DOHH2 (cell line): Measurements from ENCODE around the gene LAMB1.
"Not testable (repeated sequence)": the region's sequence is repeated elsewhere in the genome, so short reads cannot be mapped to it uniquely, and the experiment has no call there.

ENCODE experiments used
- H3F3A ChIP-seq: fragments of 200-600 bp; sonication (generic), shearing (Covaris generic); 2 replicates; pipeline ENCODE4 v1.6.0; 2016; ENCODE audit warnings: antibody characterized with exemption, mild to moderate bottlenecking; ENCODE audit not compliant: control insufficient read depth, insufficient read depth
- H3K27ac ChIP-seq: fragments of 200-600 bp; sonication (generic); 2 replicates; pipeline ENCODE4 v1.5.1; 2014; ENCODE audit warnings: low read depth, mild to moderate bottlenecking, low read length, moderate library complexity
- H3K27me3 ChIP-seq: fragments of 200-600 bp; sonication (generic); 2 replicates; pipeline ENCODE4 v1.6.1; 2014; ENCODE audit warnings: mild to moderate bottlenecking, low read length, mixed read lengths; ENCODE audit not compliant: control insufficient read depth
- H3K36me3 ChIP-seq: fragments of 200-600 bp; sonication (generic); 2 replicates; pipeline ENCODE4 v1.6.1; 2014; ENCODE audit warnings: mild to moderate bottlenecking, low read length, moderate library complexity, mixed read lengths; ENCODE audit not compliant: control insufficient read depth
- H3K4me1 ChIP-seq: fragments of 200-600 bp; sonication (generic); 2 replicates; pipeline ENCODE4 v1.6.1; 2014; ENCODE audit warnings: mild to moderate bottlenecking, low read length, mixed read lengths; ENCODE audit not compliant: control insufficient read depth
- H3K4me2 ChIP-seq: fragments of 200-600 bp; sonication (generic); 2 replicates; pipeline ENCODE4 v1.6.0; 2014; ENCODE audit warnings: mild to moderate bottlenecking, low read length, moderate library complexity
- H3K4me3 ChIP-seq: fragments of 200-600 bp; sonication (generic); 2 replicates; pipeline ENCODE4 v1.5.1; 2014; ENCODE audit warnings: mild to moderate bottlenecking, low read length, mixed read lengths
- H3K79me2 ChIP-seq: fragments of 200-600 bp; sonication (generic); 2 replicates; pipeline ENCODE4 v1.6.1; 2014; ENCODE audit warnings: mild to moderate bottlenecking, low read length, mixed read lengths; ENCODE audit not compliant: control insufficient read depth
- H3K9me2 ChIP-seq: fragments of 200-600 bp; sonication (generic); replicated peaks from 2 replicates; pipeline ENCODE4 v1.6.1; 2014; ENCODE audit warnings: mild to moderate bottlenecking, low read length, mixed read lengths; ENCODE audit not compliant: control insufficient read depth
- H3K9me3 ChIP-seq: fragments of 200-600 bp; sonication (generic); 2 replicates; pipeline ENCODE4 v1.6.1; 2014; ENCODE audit warnings: antibody characterized with exemption, low read length, mixed read lengths; ENCODE audit not compliant: control insufficient read depth, insufficient read depth
- H4K20me1 ChIP-seq: fragments of 200-600 bp; sonication (generic); 2 replicates; pipeline ENCODE4 v1.6.0; 2014; ENCODE audit warnings: low read depth, mild to moderate bottlenecking, antibody characterized with exemption, low read length, moderate library complexity; ENCODE audit not compliant: control insufficient read depth, insufficient read depth
- EZH2phosphoT487 ChIP-seq: fragments of 200-600 bp; sonication (generic); IDR thresholded peaks from 2 replicates; pipeline ENCODE4 v1.6.1; 2017; ENCODE audit warnings: borderline replicate concordance, mild to moderate bottlenecking, antibody characterized with exemption, low read length, moderate library complexity, mixed read lengths
- TF ChIP-seq, protein P1 (sequence below): fragments of 200-600 bp; sonication (generic); IDR thresholded peaks from one replicate; pipeline ENCODE4 v1.5.1; 2014; ENCODE audit warnings: antibody characterized with exemption, mild to moderate bottlenecking, low read depth, low read length; ENCODE audit not compliant: poor library complexity, severe bottlenecking

LAMB1 gene

DNA sequence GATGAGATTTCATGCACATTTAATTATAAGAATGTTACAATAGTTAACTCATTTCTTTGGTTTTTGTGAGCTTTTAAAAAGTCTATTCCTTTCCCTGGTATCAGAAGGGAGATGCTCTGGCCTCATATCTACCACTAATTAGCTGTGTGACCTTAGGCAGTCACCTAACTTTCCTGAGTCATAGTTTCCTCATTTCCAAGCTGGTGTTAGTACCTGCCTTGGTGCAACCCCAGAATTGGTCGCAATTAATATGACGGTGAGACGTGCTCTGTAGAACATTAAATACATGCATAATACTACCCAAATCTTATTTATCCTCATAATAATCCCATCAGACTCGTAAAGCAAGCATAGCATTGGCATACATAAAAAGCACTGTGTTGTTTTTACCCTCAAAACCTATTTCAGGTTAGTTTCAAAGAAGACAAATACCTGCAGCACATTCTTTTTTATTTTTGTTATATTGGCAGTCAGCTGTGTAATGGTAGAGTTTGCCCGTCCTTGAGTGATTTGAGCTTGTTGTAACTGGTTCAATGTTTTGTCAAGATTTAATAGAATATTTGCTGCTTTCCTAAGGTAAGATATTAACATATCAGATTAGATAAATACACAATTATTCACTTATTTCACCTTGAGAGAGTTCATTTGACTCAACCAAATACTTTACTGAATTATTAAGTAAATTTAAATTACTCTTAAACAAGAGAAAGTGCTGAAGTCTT lies 31.0 kb upstream of the LAMB1 start:
- Histone ChIP-seq H3K27ac (no peak overlapping the region), H3K4me2 (no peak overlapping the region), H3F3A (no peaks in the 10 kb centered on the region), H3K4me3 (no peak overlapping the region), H3K4me1 (no peaks in the 10 kb centered on the region), H3K9me2 (no peaks in the 10 kb centered on the region), H3K9me3 (no peaks in the 10 kb centered on the region), H3K27me3 (no peaks in the 10 kb centered on the region), H3K79me2 (no peaks in the 10 kb centered on the region), H3K36me3 (no peaks in the 10 kb centered on the region), H4K20me1 (no peaks in the 10 kb centered on the region)
- TF ChIP-seq, protein P1, sequence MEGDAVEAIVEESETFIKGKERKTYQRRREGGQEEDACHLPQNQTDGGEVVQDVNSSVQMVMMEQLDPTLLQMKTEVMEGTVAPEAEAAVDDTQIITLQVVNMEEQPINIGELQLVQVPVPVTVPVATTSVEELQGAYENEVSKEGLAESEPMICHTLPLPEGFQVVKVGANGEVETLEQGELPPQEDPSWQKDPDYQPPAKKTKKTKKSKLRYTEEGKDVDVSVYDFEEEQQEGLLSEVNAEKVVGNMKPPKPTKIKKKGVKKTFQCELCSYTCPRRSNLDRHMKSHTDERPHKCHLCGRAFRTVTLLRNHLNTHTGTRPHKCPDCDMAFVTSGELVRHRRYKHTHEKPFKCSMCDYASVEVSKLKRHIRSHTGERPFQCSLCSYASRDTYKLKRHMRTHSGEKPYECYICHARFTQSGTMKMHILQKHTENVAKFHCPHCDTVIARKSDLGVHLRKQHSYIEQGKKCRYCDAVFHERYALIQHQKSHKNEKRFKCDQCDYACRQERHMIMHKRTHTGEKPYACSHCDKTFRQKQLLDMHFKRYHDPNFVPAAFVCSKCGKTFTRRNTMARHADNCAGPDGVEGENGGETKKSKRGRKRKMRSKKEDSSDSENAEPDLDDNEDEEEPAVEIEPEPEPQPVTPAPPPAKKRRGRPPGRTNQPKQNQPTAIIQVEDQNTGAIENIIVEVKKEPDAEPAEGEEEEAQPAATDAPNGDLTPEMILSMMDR, result no peak
- TF ChIP-seq EZH2phosphoT487, result no peak

DNA sequence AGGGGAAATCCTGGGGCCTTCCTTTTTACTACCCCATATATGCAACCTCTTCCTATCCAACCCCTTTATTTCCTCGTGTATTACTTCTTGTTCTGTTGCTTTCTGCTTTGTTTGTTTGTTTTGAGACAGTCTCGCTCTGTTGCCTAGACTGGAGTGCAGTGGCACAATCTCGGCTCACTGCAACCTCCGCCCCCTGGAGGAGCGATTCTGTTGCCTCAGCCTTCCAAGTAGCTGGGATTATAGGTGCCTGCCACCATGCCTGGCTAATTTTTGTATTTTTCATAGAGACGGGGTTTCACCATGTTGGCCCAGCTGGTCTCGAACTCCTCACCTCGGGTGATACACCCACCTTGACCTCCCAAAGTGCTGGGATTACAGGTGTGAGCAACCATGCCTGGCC lies 30.3 kb upstream of the LAMB1 start:
- H4K20me1 ChIP-seq, H3K9me2 ChIP-seq, H3K27ac ChIP-seq, H3K4me3 ChIP-seq, H3K36me3 ChIP-seq, H3K27me3 ChIP-seq, H3K79me2 ChIP-seq, H3F3A ChIP-seq, H3K4me2 ChIP-seq, H3K4me1 ChIP-seq, H3K9me3 ChIP-seq: not testable (repeated sequence)

DNA sequence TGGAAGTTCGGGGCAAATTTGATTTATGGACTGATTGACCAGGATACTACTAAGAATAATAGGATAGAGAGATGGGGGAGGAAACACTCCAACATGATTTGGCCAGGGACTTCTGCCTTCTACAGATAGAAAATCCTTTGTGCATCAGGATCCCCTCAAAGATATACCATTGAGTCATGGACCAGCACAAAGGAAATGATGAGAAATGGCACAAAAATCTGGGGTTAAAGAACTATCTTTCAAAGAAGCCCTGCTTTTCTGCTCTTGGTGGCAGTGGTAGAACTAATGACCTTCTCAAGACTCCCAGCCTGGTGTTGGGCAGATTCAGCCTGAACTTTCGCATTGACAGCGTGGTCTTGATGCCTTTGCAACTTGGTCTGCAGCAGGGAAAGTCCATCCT lies 27.6 kb upstream of the LAMB1 start:
- Histone ChIP-seq H3K27ac (no peak overlapping the region), H3K79me2 (no peaks in the 10 kb centered on the region), H3K9me3 (no peaks in the 10 kb centered on the region), H3K36me3 (no peaks in the 10 kb centered on the region), H3K4me2 (no peak overlapping the region), H3K9me2 (no peaks in the 10 kb centered on the region), H3K4me3 (no peak overlapping the region), H3F3A (no peaks in the 10 kb centered on the region), H4K20me1 (no peaks in the 10 kb centered on the region), H3K4me1 (no peaks in the 10 kb centered on the region), H3K27me3 (no peaks in the 10 kb centered on the region)
- TF ChIP-seq EZH2phosphoT487, result no peak
- TF ChIP-seq, protein P1, result no peak

DNA sequence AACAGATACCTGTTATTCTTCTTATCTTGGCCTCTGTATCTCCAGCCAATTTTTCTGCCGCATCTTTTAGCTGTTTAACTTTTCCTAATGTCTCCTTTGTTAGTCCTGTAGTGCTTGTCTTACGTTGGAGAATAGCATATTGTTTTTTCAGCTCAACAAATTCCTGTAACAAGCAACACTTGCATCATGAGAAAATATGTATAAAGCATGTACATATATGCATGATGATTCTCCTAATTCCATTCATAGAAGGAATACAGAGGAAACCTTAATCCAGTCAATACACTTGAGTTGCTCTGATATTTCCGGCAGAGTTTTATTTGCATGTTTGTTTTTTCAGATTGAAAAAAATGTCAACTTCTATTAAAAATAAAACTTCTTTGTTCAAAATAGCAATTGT lies 26.1 kb upstream of the LAMB1 start:
- H3K4me3 ChIP-seq, result no peak overlapping the region
- H4K20me1 ChIP-seq, result no peaks in the 10 kb centered on the region
- H3K9me2 ChIP-seq, result no peaks in the 10 kb centered on the region
- no peaks in the 10 kb centered on the region for H3K36me3 ChIP-seq
- H3K27me3 ChIP-seq, result no peaks in the 10 kb centered on the region
- TF ChIP-seq, protein P1, result no peak
- no peaks in the 10 kb centered on the region for H3K79me2 ChIP-seq
- H3K4me2 ChIP-seq, result no peak overlapping the region
- H3K27ac ChIP-seq, result no peak overlapping the region
- H3F3A ChIP-seq, result no peaks in the 10 kb centered on the region
- no peaks in the 10 kb centered on the region for H3K9me3 ChIP-seq
- no peaks in the 10 kb centered on the region for H3K4me1 ChIP-seq
